K562 (cell line): ENCODE data around the gene RHOF. TPM values are rescaled to one million over a fixed set of nuclear protein-coding genes. Genes with fewer than 3 reads are reported as not detected.

Experiments
- BRCA1 ChIP-seq, 2 experiments: fragments of 450-650 bp in 1 of 2; sonication (generic) in 1 of 2; formaldehyde crosslinking in 1 of 2; IDR thresholded peaks; 2 replicates each; pipeline versions ENCODE4 v1.5.0 to v1.6.1; 2017 to 2020; ENCODE audit warnings: mild to moderate bottlenecking in 1 of 2, missing genetic modification reagents in 1 of 2
- CBX3 ChIP-seq, 2 experiments: IDR thresholded peaks; 1 replicate in 1 of 2; 2 replicates in 1 of 2; pipeline ENCODE4 v1.6.1; 2012; ENCODE audit warnings: inconsistent platforms in 2 of 2, low read length in 2 of 2, borderline replicate concordance in 1 of 2, control low read depth in 1 of 2
- CCAR2 ChIP-seq: fragments of 200-400 bp; formaldehyde crosslinking; IDR thresholded peaks from 2 replicates; pipeline ENCODE4 v1.6.1; 2017; ENCODE audit warnings: mild to moderate bottlenecking, low read depth, low read length
- CREB3 ChIP-seq: fragments of 450-650 bp; conservative IDR thresholded peaks from 2 replicates; pipeline ENCODE4 v1.6.1; 2016; ENCODE audit warnings: missing genetic modification characterization, low read depth, mild to moderate bottlenecking, missing compliant biosample characterization, moderate library complexity
- E2F6 ChIP-seq, 2 experiments: IDR thresholded peaks; 2 replicates each; pipeline ENCODE4 v1.6.1; 2011; ENCODE audit warnings: borderline replicate concordance in 1 of 2, control low read depth in 1 of 2, low read depth in 1 of 2, low read length in 1 of 2, mild to moderate bottlenecking in 1 of 2, mixed read lengths in 1 of 2, moderate library complexity in 1 of 2; ENCODE audit not compliant: insufficient read depth in 1 of 2, insufficient read length in 1 of 2, poor library complexity in 1 of 2, severe bottlenecking in 1 of 2; ENCODE audit errors: extremely low read depth in 1 of 2
- FOXA1 ChIP-seq: fragments of 450-650 bp; IDR thresholded peaks from 2 replicates; pipeline ENCODE4 v1.6.1; 2016; ENCODE audit warnings: mild to moderate bottlenecking, borderline replicate concordance
- FOXO4 ChIP-seq: fragments of 450-650 bp; formaldehyde crosslinking; IDR thresholded peaks from 2 replicates; pipeline ENCODE4 v1.4.0; 2020; ENCODE audit warnings: mild to moderate bottlenecking, moderate library complexity
- KAT8 ChIP-seq: fragments of 450-650 bp; IDR thresholded peaks from 2 replicates; pipeline ENCODE4 v1.6.1; 2016; ENCODE audit warnings: low read depth, mild to moderate bottlenecking
- LARP7 ChIP-seq: fragments of 450-650 bp; IDR thresholded peaks from 2 replicates; pipeline ENCODE4 v1.6.1; 2016
- MTA1 ChIP-seq: fragments of 450-650 bp; IDR thresholded peaks from 2 replicates; pipeline ENCODE4 v1.6.1; 2017; ENCODE audit warnings: borderline replicate concordance
- POLR2AphosphoS2 ChIP-seq: IDR thresholded peaks from 2 replicates; pipeline ENCODE4 v1.6.1; 2012; ENCODE audit warnings: low read length, improper control_type of control experiment
- PRMT5 ChIP-seq: sonication (generic); formaldehyde crosslinking; IDR thresholded peaks from 2 replicates; pipeline ENCODE4 v1.5.0; 2020; ENCODE audit warnings: missing genetic modification reagents
- PTRF ChIP-seq: fragments of 450-650 bp; IDR thresholded peaks from 2 replicates; pipeline ENCODE4 v1.6.1; 2016; ENCODE audit warnings: mild to moderate bottlenecking, missing genetic modification characterization, missing compliant biosample characterization
- TEAD1 ChIP-seq, 2 experiments: fragments of 450-650 bp in 1 of 2; sonication (generic) in 1 of 2; formaldehyde crosslinking; IDR thresholded peaks; 2 replicates each; pipeline versions ENCODE4 v1.4.0 to v1.8.0; 2020 to 2022; ENCODE audit warnings: mild to moderate bottlenecking in 2 of 2, missing genetic modification reagents in 1 of 2
- THRAP3 ChIP-seq: fragments of 450-650 bp; IDR thresholded peaks from 2 replicates; pipeline ENCODE4 v1.6.1; 2016; ENCODE audit warnings: mild to moderate bottlenecking, inconsistent platforms, borderline replicate concordance
- TSHZ1 ChIP-seq: fragments of 250-450 bp; sonication (Bioruptor Pico); IDR thresholded peaks from 2 replicates; pipeline ENCODE4 v1.4.0; 2020; ENCODE audit warnings: mild to moderate bottlenecking, moderate library complexity
- ZFP91 ChIP-seq: sonication (generic); formaldehyde crosslinking; IDR thresholded peaks from 2 replicates; pipeline ENCODE4 v1.8.0; 2022; ENCODE audit warnings: mild to moderate bottlenecking, missing genetic modification reagents
- ZNF75A ChIP-seq: fragments of 450-650 bp; formaldehyde crosslinking; IDR thresholded peaks from 2 replicates; pipeline ENCODE4 v1.4.0; 2020; ENCODE audit warnings: mild to moderate bottlenecking
- polyA plus RNA-seq, 8 experiments: library from polyadenylated mRNA; depleted of rRNA in 4 of 8; stranded (reverse) in 5 of 8; unstranded in 3 of 8; fragments of >200 nt; fragmentation: Nextera tagmentation in 2 of 8; fragmentation: Illumina TruSeq in 1 of 8; extraction: Ambion mirVana in 2 of 8; extraction: Trizol in 1 of 8; gene quantifications; 2 replicates each; pipeline versions ENCODE4 v1.2.1 to v1.2.3, GENCODE V29; 2011 to 2014; ENCODE audit warnings: inconsistent platforms in 1 of 8, missing spikeins in 1 of 8
- total RNA-seq, 7 experiments: library from RNA; depleted of rRNA in 6 of 7; stranded (reverse); fragments of >200 nt in 6 of 7; fragmentation: Illumina TruSeq in 2 of 7; extraction: Trizol in 2 of 7; gene quantifications; 2 replicates each; pipeline versions ENCODE4 v1.2.1 to v1.2.3, GENCODE V29; 2011 to 2021; ENCODE audit warnings: low replicate concordance in 1 of 7

Gene RHOF
- total and polyA plus RNA-seq, 9 of the 15 experiments (the other 6 are each of a cell fraction or from before 2014, with no cell fraction given) = 0.13 to 10.1 (median 4.0) TPM

- TF ChIP-seq CCAR2 (no peak), CREB3 (tag) (no peak), MTA1 (no peak), ZNF75A (CRISPR knock-in tag) (no peak), E2F6 (IDR thresholded peaks at IDR 0.05; ENCODE audit: borderline replicate concordance in 1 of 2, extremely low read depth in 1 of 2, insufficient read depth in 1 of 2, insufficient read length in 1 of 2, low read depth in 1 of 2, low read length in 1 of 2, poor library complexity in 1 of 2, severe bottlenecking in 1 of 2) (peak; percentile 92 to 93), POLR2AphosphoS2 (peak; percentile 83; the same call in 1 of the 2 replicates), PTRF (tag) (no peak), PRMT5 (no peak), ZFP91 (CRISPR knock-in tag) (peak; percentile 41; the same call in 1 of the 2 replicates), CBX3 (IDR thresholded peaks at IDR 0.05; ENCODE audit: borderline replicate concordance in 1 of 2, low read length in 2 of 2) (peak in 1 of 2 experiments; percentile 47; a peak in 1 of 3 replicates), LARP7 (no peak), THRAP3 (no peak), TSHZ1 (0 out of 2 replicates have a peak, but pooled peaks have one; percentile 31), FOXO4 (no peak), BRCA1 (IDR thresholded peaks at IDR 0.05) (no peak), BRCA1 (CRISPR knock-in tag; IDR thresholded peaks at IDR 0.05) (no peak), KAT8 (no peak), TEAD1 (CRISPR knock-in tag; IDR thresholded peaks at IDR 0.05) (peak in 1 of 2 experiments; percentile 91; a peak in 2 of 4 replicates), FOXA1 (no peak)
Measured at GRCh38 chr12:121793838-121794533, 498 bp upstream of the RHOF start (continued).
